Prostate gland (tissue), 2 donors: Measurements from ENCODE around the gene LRRC26.

Source experiments
- CTCF ChIP-seq, 4 experiments: fragments of 200-600 bp in 2 of 4; fragments of 450-650 bp in 2 of 4; sonication (generic) in 2 of 4; IDR thresholded peaks; 1 replicate in 3 of 4; 2 replicates in 1 of 4; pipeline ENCODE4 v1.5.1; 2016 to 2019; ENCODE audit warnings: antibody characterized with exemption in 4 of 4, mild to moderate bottlenecking in 2 of 4, moderate library complexity in 2 of 4
- POLR2A ChIP-seq: fragments of 450-650 bp; IDR thresholded peaks from one replicate; pipeline ENCODE4 v1.6.1; 2016; ENCODE audit warnings: antibody characterized with exemption, mild to moderate bottlenecking
- POLR2AphosphoS5 ChIP-seq: sonication (generic); formaldehyde crosslinking; IDR thresholded peaks from one replicate; pipeline ENCODE4 v1.6.1; 2017; ENCODE audit warnings: antibody characterized with exemption

- TF ChIP-seq CTCF (IDR thresholded peaks at IDR 0.05) (no peak), POLR2A (no peak), POLR2AphosphoS5 (no peak)
These were observed 25.1 kb upstream of the LRRC26 start for GRCh38 chr9:137194909-137195308.
